RWPE1 (cell line): ENCODE data around the gene RAB11B.
A peak's percentile ranks its signal among the peaks of the same experiment; 100 is the strongest.

ENCODE experiments used
- CTCF ChIA-PET: fragments of 350-600 bp; sonication (Branson Sonifier 250); formaldehyde crosslinking; extraction: SDS; loops from one replicate; lab custom pipeline; 2021; lab: Yijun Ruan, JAX
- POLR2A ChIA-PET: fragments of 400-600 bp; formaldehyde crosslinking; extraction: SDS; loops from one replicate; lab custom pipeline; 2020; ENCODE audit warnings: antibody characterized with exemption; ENCODE audit not compliant: low non-redundant PET; lab: Yijun Ruan, JAX
- DNase-seq: peaks from one replicate; pipeline ENCODE4 v3.0.0; 2012; ENCODE audit warnings: low spot score
- H3K27ac ChIP-seq: fragments of 450-650 bp; 2 replicates; pipeline ENCODE4 v1.5.1; 2017
- TF ChIP-seq, protein P1 (sequence below): fragments of 450-650 bp; conservative IDR thresholded peaks from 2 replicates; pipeline ENCODE4 v1.5.1; 2017; ENCODE audit warnings: low read depth, mild to moderate bottlenecking

RAB11B gene

DNA sequence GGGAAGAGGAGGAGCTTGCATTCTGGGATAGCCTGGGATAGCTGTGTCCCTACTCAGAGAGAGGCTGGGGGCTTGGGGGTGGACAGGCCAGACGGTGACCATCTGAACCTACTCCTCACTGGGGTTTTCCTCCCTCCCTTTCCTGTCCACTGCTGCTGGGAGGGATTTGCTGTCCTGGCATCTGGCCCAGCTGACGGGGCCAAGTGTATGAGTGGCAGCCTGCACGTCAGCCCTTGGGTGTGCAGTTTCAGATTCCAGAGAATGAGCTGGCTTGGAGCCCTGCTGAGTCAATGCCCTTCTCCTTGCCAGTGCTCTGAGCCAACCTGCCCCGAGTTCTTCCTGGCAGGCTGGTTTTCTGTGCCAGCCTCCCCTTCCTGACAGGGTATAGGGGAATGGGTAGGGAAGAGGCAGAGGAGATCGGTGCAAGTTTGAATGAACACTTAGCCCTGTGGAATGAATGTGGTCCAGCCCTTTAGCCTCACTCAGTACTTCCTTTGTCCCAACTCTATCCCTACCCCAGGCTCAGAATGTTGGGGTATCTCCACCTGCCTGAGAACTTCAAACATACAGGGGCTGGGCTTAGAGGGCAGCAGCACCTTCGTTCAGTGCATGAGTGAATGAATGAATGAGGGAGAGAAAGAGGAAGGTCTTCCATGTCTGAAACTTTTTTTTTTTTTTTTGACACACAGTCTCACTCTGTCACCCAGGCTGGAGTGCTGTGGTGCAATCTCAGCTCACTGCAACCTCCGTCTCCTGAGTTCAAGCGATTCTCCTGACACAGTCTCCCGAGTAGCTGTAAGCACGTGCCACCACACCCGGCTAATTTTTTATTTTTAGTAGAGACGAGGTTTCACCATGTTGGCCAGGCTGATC is 28.0 kb upstream of the RAB11B start:
- CTCF ChIA-PET, result interaction anchor here (3.7 kb wide), 1 partner anchor 8 kb away, joined by 14 read pairs; no protein-coding TSS in a partner anchor
- peak overlapping the region; percentile 90 for H3K27ac ChIP-seq
- TF ChIP-seq, protein P1, sequence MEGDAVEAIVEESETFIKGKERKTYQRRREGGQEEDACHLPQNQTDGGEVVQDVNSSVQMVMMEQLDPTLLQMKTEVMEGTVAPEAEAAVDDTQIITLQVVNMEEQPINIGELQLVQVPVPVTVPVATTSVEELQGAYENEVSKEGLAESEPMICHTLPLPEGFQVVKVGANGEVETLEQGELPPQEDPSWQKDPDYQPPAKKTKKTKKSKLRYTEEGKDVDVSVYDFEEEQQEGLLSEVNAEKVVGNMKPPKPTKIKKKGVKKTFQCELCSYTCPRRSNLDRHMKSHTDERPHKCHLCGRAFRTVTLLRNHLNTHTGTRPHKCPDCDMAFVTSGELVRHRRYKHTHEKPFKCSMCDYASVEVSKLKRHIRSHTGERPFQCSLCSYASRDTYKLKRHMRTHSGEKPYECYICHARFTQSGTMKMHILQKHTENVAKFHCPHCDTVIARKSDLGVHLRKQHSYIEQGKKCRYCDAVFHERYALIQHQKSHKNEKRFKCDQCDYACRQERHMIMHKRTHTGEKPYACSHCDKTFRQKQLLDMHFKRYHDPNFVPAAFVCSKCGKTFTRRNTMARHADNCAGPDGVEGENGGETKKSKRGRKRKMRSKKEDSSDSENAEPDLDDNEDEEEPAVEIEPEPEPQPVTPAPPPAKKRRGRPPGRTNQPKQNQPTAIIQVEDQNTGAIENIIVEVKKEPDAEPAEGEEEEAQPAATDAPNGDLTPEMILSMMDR, result no peak
- POLR2A ChIA-PET, result interaction anchor here (0.6 kb wide), 1 partner anchor 12 kb away, joined by 3 read pairs; no protein-coding TSS in a partner anchor
- DNase-seq, result peak; percentile 94

DNA sequence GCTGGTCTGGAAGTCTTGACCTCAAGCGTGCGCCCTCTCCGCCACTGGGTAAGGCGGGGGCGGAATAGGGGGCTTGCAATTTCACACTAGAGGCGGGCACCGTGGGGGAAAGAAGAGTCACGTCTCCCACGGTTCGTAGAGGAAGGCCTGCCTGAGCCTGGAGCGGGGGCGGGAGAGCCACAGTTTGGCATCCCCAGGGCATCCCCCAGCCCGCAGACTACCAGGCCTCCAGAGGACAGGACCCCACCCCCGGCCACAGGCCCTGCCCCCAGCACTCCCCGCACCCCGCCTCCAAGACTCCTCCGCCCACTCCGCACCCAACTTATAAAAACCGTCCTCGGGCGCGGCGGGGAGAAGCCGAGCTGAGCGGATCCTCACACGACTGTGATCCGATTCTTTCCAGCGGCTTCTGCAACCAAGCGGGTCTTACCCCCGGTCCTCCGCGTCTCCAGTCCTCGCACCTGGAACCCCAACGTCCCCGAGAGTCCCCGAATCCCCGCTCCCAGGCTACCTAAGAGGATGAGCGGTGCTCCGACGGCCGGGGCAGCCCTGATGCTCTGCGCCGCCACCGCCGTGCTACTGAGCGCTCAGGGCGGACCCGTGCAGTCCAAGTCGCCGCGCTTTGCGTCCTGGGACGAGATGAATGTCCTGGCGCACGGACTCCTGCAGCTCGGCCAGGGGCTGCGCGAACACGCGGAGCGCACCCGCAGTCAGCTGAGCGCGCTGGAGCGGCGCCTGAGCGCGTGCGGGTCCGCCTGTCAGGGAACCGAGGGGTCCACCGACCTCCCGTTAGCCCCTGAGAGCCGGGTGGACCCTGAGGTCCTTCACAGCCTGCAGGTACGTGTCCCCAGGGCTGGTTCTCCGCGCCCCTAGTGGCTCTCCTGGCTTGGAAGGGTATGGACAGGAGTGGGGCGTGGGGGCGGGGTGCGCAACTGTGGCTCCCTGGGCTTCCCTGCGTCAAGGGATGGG is 26.1 kb upstream of the RAB11B start, which contains the start of gene ANGPTL4:
ANGPTL4 (plus strand) TSS at position 353 of the 969 bp plus-strand sequence; CDS start at position 520, 167 bp downstream.
- ChIA-PET CTCF (interaction anchor here (0.5 to 3.7 kb wide), 2 partner anchors 10 to 1221 kb away, joined by 3 to 14 read pairs; no protein-coding TSS in a partner anchor), POLR2A (interaction anchor here (0.7 kb wide), 1 partner anchor 28 kb away, joined by 5 read pairs; no protein-coding TSS in a partner anchor)
- H3K27ac ChIP-seq, result peak within 1 kb of the TSS; percentile 90
- DNase-seq, result peak; percentile 54
- TF ChIP-seq, protein P1, result no peak; the same call in 1 of the 2 replicates

DNA sequence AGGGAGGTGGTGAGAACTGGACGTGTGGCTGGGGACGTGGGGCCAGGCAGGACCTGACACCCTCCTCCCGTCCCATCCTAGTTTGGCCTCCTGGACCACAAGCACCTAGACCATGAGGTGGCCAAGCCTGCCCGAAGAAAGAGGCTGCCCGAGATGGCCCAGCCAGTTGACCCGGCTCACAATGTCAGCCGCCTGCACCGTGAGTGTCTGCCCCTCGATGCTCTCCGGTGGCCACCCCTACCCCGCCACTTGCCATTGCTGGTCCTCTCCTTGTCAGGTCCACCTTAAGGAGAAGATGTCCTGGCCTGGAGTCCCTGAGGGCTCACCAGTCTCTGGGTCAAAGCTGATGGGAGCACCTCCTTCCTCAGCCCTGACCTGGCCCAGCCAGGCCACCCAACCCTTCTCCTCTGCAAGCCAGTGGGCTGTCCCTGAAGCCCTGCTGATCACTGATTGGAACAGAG is 24.0 kb upstream of the RAB11B start:
- TF ChIP-seq, protein P1, result no peak
- ChIA-PET POLR2A (no interaction called here), CTCF (interaction anchor here (1.0 kb wide), 1 partner anchor 12 kb away, joined by 3 read pairs; no protein-coding TSS in a partner anchor)
- no peak for DNase-seq
- no peak overlapping the region for H3K27ac ChIP-seq

DNA sequence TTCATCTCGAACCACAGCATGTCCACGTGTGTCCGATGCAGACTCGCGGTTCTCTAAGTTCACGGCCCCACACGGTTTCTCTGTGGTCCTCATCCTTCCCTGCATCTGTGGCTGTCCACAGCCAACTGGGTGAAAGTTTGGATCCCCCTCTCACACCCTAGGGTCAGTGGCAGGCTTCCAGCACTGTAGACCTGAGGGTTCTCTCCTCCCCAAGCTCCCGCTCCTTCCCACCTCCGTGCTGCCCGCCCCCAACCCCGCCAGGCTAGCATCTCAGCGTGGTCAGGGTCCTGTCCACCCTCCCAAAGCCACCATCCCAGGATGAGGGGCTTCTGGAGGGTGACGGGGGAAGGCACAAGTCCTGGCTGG is 23.2 kb upstream of the RAB11B start:
- TF ChIP-seq, protein P1, result no peak
- ChIA-PET CTCF (interaction anchor here (1.0 kb wide), 1 partner anchor 13 kb away, joined by 3 read pairs; no protein-coding TSS in a partner anchor), POLR2A (no interaction called here)
- no peak for DNase-seq
- peak overlapping the region; percentile 58 for H3K27ac ChIP-seq

DNA sequence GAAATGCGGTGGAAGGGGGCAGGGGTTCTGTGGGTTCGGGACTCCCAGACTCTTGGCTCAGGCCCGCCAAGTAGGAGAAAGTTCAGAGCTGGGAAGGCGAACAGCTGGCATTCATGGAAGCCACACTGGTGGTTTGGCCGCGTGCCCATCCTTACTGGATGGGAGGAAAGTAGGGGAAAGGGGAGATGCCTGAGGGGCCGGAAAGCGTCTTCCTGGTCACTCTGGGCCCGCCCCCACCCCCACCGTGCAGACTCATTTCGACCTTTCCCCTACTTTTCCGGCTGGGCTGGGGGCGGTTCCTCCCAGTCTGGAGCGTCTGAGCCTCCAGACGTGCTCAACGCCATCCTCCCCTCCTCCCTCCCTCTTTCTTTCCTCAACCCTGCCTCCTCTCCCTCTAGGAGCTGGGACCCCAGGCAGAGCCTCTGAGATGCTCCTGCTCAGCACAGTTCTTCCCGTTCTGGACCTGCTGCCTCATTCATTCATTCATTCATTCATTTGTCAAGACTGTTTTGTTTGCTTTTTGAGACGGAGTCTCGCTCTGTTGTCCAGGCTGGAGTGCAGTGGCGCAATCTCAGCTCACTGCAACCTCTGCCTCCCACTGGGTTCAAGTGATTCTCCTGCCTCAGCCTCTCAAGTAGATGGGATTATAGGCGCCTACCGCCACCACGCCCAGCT is 22.7 kb upstream of the RAB11B start:
- peak overlapping the region; percentile 58 for H3K27ac ChIP-seq
- TF ChIP-seq, protein P1, result no peak
- peak; percentile 87 for DNase-seq
- ChIA-PET CTCF (interaction anchor here (1.0 to 1.5 kb wide), 2 partner anchors 13 kb away, joined by 3 to 5 read pairs; no protein-coding TSS in a partner anchor), POLR2A (no interaction called here)
